IMR-90 (cell line): ENCODE measurements around the gene SLC2A14. TPM values are rescaled to one million over a fixed set of nuclear protein-coding genes. Genes with fewer than 3 reads are reported as not detected.

ENCODE experiments used
- ATAC-seq: fragments of 200-7000 bp; cut with Tn5 transposase; 2 replicates; pipeline ENCODE4 v1.9.1; 2020; ENCODE audit warnings: low read depth, mild to moderate bottlenecking, moderate library complexity
- BruUV-seq: library from RNA; stranded (reverse); fragments of 400-500 nt; replicated peaks from 2 replicates; lab custom pipeline; 2021; lab: Mats Ljungman, UMichigan
- CTCF ChIA-PET: fragments of 300-600 bp; formaldehyde crosslinking; extraction: SDS; loops from one replicate; lab custom pipeline; 2021; ENCODE audit warnings: antibody characterized with exemption; lab: Yijun Ruan, JAX
- POLR2A ChIA-PET: fragments of 300-600 bp; sonication (Branson Sonifier 250); formaldehyde crosslinking; loops from one replicate; lab custom pipeline; 2022; ENCODE audit warnings: antibody characterized with exemption; ENCODE audit not compliant: unreplicated experiment; lab: Charles Lee
- DNase-seq: peaks from one replicate; pipeline ENCODE4 v3.0.0; 2013
- H2AFZ ChIP-seq: replicated peaks from 2 replicates; pipeline ENCODE3; 2013; ENCODE audit warnings: low read length, mild to moderate bottlenecking; ENCODE audit not compliant: poor library complexity
- H2AK5ac ChIP-seq: 2 replicates; pipeline ENCODE4 v1.6.1; 2013; ENCODE audit warnings: low read depth, low read length, inconsistent platforms
- H2AK9ac ChIP-seq: replicated peaks from 2 replicates; pipeline ENCODE3; 2013; ENCODE audit warnings: mild to moderate bottlenecking, low read depth, low read length, moderate library complexity; ENCODE audit not compliant: poor library complexity
- H2BK120ac ChIP-seq: 2 replicates; pipeline ENCODE4 v1.6.1; 2013; ENCODE audit warnings: low read depth, low read length, inconsistent platforms
- H2BK15ac ChIP-seq: 3 replicates; pipeline ENCODE4 v1.6.1; 2013; ENCODE audit warnings: low read depth, low read length, inconsistent platforms
- H2BK20ac ChIP-seq: 2 replicates; pipeline ENCODE4 v1.6.1; 2013; ENCODE audit warnings: low read depth, mild to moderate bottlenecking, inconsistent platforms, low read length, moderate library complexity
- H2BK5ac ChIP-seq: 2 replicates; pipeline ENCODE4 v1.6.1; 2013; ENCODE audit warnings: mild to moderate bottlenecking, low read depth, low read length, inconsistent platforms; ENCODE audit not compliant: poor library complexity, severe bottlenecking
- H3K14ac ChIP-seq: replicated peaks from 2 replicates; pipeline ENCODE4 v1.6.1; 2013; ENCODE audit warnings: low read depth, low read length, inconsistent platforms
- H3K18ac ChIP-seq: 2 replicates; pipeline ENCODE4 v1.6.1; 2013; ENCODE audit warnings: low read depth, low read length, control low read depth
- H3K23ac ChIP-seq: 2 replicates; pipeline ENCODE4 v1.6.1; 2013; ENCODE audit warnings: low read depth, low read length, inconsistent platforms
- H3K27ac ChIP-seq: 2 replicates; pipeline ENCODE4 v1.5.1; 2013; ENCODE audit warnings: mild to moderate bottlenecking, control low read depth, low read length; ENCODE audit not compliant: insufficient read depth
- H3K27me3 ChIP-seq: 2 replicates; pipeline ENCODE4 v1.6.1; 2013; ENCODE audit warnings: low read length; ENCODE audit not compliant: control insufficient read depth, insufficient read depth
- H3K36me3 ChIP-seq: 2 replicates; pipeline ENCODE4 v1.6.1; 2013; ENCODE audit warnings: low read length, mixed read lengths; ENCODE audit not compliant: control insufficient read depth, insufficient read depth
- H3K4ac ChIP-seq: 2 replicates; pipeline ENCODE4 v1.6.1; 2013; ENCODE audit warnings: low read depth, low read length, inconsistent platforms
- H3K4me1 ChIP-seq: 2 replicates; pipeline ENCODE4 v1.6.1; 2013; ENCODE audit warnings: low read length, mixed read lengths; ENCODE audit not compliant: control insufficient read depth, insufficient read depth
- H3K4me2 ChIP-seq: 2 replicates; pipeline ENCODE4 v1.6.1; 2013; ENCODE audit warnings: low read depth, mild to moderate bottlenecking, control low read depth, low read length, moderate library complexity
- H3K4me3 ChIP-seq: 2 replicates; pipeline ENCODE4 v1.5.1; 2013; ENCODE audit warnings: low read depth, mild to moderate bottlenecking, control low read depth, low read length, moderate library complexity; ENCODE audit not compliant: insufficient read depth
- H3K56ac ChIP-seq: 2 replicates; pipeline ENCODE4 v1.6.1; 2013; ENCODE audit warnings: low read length, inconsistent platforms; ENCODE audit not compliant: insufficient read depth; ENCODE audit errors: extremely low read depth
- H3K79me1 ChIP-seq, 2 experiments: 2 replicates each; pipeline ENCODE4 v1.6.1; 2013; ENCODE audit warnings: low read length in 2 of 2, inconsistent platforms in 1 of 2, low read depth in 1 of 2
- H3K9ac ChIP-seq: 2 replicates; pipeline ENCODE4 v1.6.1; 2013; ENCODE audit warnings: low read depth, low read length, control low read depth
- H3K9me1 ChIP-seq: 2 replicates; pipeline ENCODE4 v1.6.1; 2013; ENCODE audit warnings: low read length, inconsistent platforms; ENCODE audit not compliant: insufficient read depth
- H3K9me3 ChIP-seq: 2 replicates; pipeline ENCODE4 v1.6.1; 2013; ENCODE audit warnings: low read length; ENCODE audit not compliant: control insufficient read depth, insufficient read depth
- H4K20me1 ChIP-seq: 2 replicates; pipeline ENCODE4 v1.6.1; 2013; ENCODE audit warnings: low read length, inconsistent platforms; ENCODE audit not compliant: insufficient read depth
- H4K5ac ChIP-seq: 2 replicates; pipeline ENCODE4 v1.6.1; 2013; ENCODE audit warnings: mild to moderate bottlenecking, low read depth, low read length, control low read depth
- H4K8ac ChIP-seq, 2 experiments: 2 replicates each; pipeline ENCODE4 v1.6.1; 2013; ENCODE audit warnings: low read depth in 2 of 2, low read length in 2 of 2, control low read depth in 1 of 2, inconsistent platforms in 1 of 2
- H4K91ac ChIP-seq: 2 replicates; pipeline ENCODE4 v1.6.1; 2013; ENCODE audit warnings: low read depth, low read length, inconsistent platforms; ENCODE audit not compliant: insufficient read depth
- MAFK ChIP-seq: IDR thresholded peaks from 2 replicates; pipeline ENCODE4 v1.6.1; 2012; ENCODE audit warnings: low read depth, low read length, improper control_type of control experiment
- POLR2A ChIP-seq: IDR thresholded peaks from 2 replicates; pipeline ENCODE4 v1.6.1; 2012; ENCODE audit warnings: mild to moderate bottlenecking, low read depth, low read length
- RCOR1 ChIP-seq: IDR thresholded peaks from 2 replicates; pipeline ENCODE4 v1.6.1; 2012; ENCODE audit warnings: mild to moderate bottlenecking, low read length, improper control_type of control experiment; ENCODE audit not compliant: insufficient replicate concordance
- whole genome bisulfite sequencing, 2 experiments: methylation state at CpG; one replicate each; pipeline versions ENCODE4 v1.1.5 to v1.1.7; 2013; ENCODE audit warnings: missing lambda C conversion rate in 2 of 2; ENCODE audit not compliant: insufficient read length in 1 of 2; ENCODE audit errors: extremely low coverage in 2 of 2; 5-methylcytosine and 5-hydroxymethylcytosine counted together
- dilution Hi-C: fragments of 300-500 bp; cut with HindIII; formaldehyde crosslinking; loops from one replicate; pipeline ENCODE4 v1.14.3; 2018; ENCODE audit warnings: low sequenced_read_pairs; ENCODE audit not compliant: unreplicated experiment
- in situ Hi-C: fragments of 300-500 bp; cut with MboI; formaldehyde crosslinking; loops from 3 replicates; pipeline ENCODE4 v1.14.3; 2019; ENCODE audit warnings: low sequenced_read_pairs, inconsistent platforms, mixed read lengths
- intact Hi-C: fragments of 100-400 bp; cut with micrococcal nuclease; formaldehyde crosslinking; loops from 2 replicates; pipeline ENCODE4 v1.10.0; 2022
- microRNA-seq, 2 experiments: library from miRNA; stranded (forward) in 1 of 2; unstranded in 1 of 2; fragments of 10-50 nt in 1 of 2; fragments of <30 nt in 1 of 2; gene quantifications in 1 of 2; microRNA quantifications in 1 of 2; one replicate each; pipeline versions ENCODE3 to v1.1.0; 2013 to 2020; ENCODE audit not compliant: insufficient read depth in 1 of 2, insufficient read length in 1 of 2, unreplicated experiment in 1 of 2
- polyA plus RNA-seq, 3 experiments: library from polyadenylated mRNA; depleted of rRNA; stranded (reverse); fragments of >200 nt; gene quantifications; 2 replicates each; pipeline ENCODE4 v1.2.3, GENCODE V29; 2012; ENCODE audit warnings: low replicate concordance in 1 of 3
- small RNA-seq, 5 experiments: library from RNA; depleted of rRNA; stranded (forward); fragments of <200 nt; gene quantifications; one replicate each; pipeline ENCODE3, GENCODE V24; 2012
- total RNA-seq: library from RNA; depleted of rRNA; stranded (reverse); fragments of >200 nt; gene quantifications from 2 replicates; pipeline ENCODE4 v1.2.3, GENCODE V29; 2012; rRNA removed

The SLC2A14 gene
- total and polyA plus RNA-seq, 2 of the 4 experiments (the other 2 are of a cell fraction) = 0.05 TPM; not detected in 1

GRCh38 chr12:7769999-7770398 lies 102.7 kb downstream of the SLC2A14 start:
- Histone ChIP-seq H3K4me3 (no peak overlapping the region), H3K18ac (no peak overlapping the region), H2BK120ac (no peak overlapping the region), H2BK15ac (no peak overlapping the region), H2BK5ac (no peak overlapping the region), H2AFZ (no peak overlapping the region), H3K4me1 (no peaks in the 10 kb centered on the region), H4K91ac (no peak overlapping the region), H3K9ac (no peak overlapping the region), H3K14ac (no peak overlapping the region), H2AK9ac (no peak overlapping the region), H3K9me1 (no peaks in the 10 kb centered on the region), H3K23ac (no peak overlapping the region), H2BK20ac (no peak overlapping the region), H4K5ac (no peak overlapping the region), H3K36me3 (no peaks in the 10 kb centered on the region), H3K9me3 (peaks cover 3% of the 10 kb centered on the region; the same call in 1 of the 2 replicates), H4K8ac (no peak overlapping the region), H3K27me3 (no peaks in the 10 kb centered on the region), H3K27ac (no peak overlapping the region), H3K79me1 (no peaks in the 10 kb centered on the region), H3K4me2 (no peak overlapping the region), H4K20me1 (no peaks in the 10 kb centered on the region), H3K56ac (no peak overlapping the region), H2AK5ac (no peak overlapping the region), H3K4ac (no peak overlapping the region)
- ChIA-PET CTCF (no interaction called here), POLR2A (no interaction called here)
- DNase-seq (no peak), ATAC-seq (no peak)
- BruUV-seq = no TSS peak
- TF ChIP-seq MAFK = peak; percentile 59
- no peak for TF ChIP-seq POLR2A
- TF ChIP-seq RCOR1 = no peak
- in situ Hi-C loops = no loop called here
- no CpG with 5 or more reads among the region's 3 CpGs for WGBS, 2 experiments
- intact Hi-C loops = no loop called here
- dilution Hi-C loops = no loop called here

Small RNA genes within 50 kb of the gene (microRNA-seq; reads per million reads assigned to microRNA genes)
- not detected for gene RF00019 (ENCODE audit: insufficient read depth, insufficient read length)

Small RNA genes within 50 kb of the gene (small RNA-seq; reads per million reads assigned to genes)
- 0 reads per million in 5 experiments for gene RF00019

Other genes starting within 250 kb of the SLC2A14 start
- not detected in 2 replicates for gene APOBEC1, start 207.0 kb downstream of the SLC2A14 start, total RNA-seq
- gene APOBEC1, start 207.0 kb downstream of the SLC2A14 start, polyA plus RNA-seq (2012; rRNA removed) = not detected in 2 replicates
- not detected in 2 replicates for gene GDF3, start 177.1 kb downstream of the SLC2A14 start, total RNA-seq
- gene GDF3, start 177.1 kb downstream of the SLC2A14 start, polyA plus RNA-seq (2012; rRNA removed) = not detected in 2 replicates
- gene DPPA3, start 161.5 kb downstream of the SLC2A14 start, total RNA-seq = not detected in 2 replicates
- not detected in 2 replicates for gene DPPA3, start 161.5 kb downstream of the SLC2A14 start, polyA plus RNA-seq (2012; rRNA removed)
- not detected in 2 replicates for gene CLEC4C, start 125.5 kb downstream of the SLC2A14 start, total RNA-seq
- gene CLEC4C, start 125.5 kb downstream of the SLC2A14 start, polyA plus RNA-seq (2012; rRNA removed) = not detected in 2 replicates
- not detected in 2 replicates for gene NANOGNB, start 107.7 kb downstream of the SLC2A14 start, total RNA-seq
- gene NANOGNB, start 107.7 kb downstream of the SLC2A14 start, polyA plus RNA-seq (2012; rRNA removed) = not detected in 2 replicates
- not detected in 2 replicates for gene NANOG, start 83.5 kb downstream of the SLC2A14 start, total RNA-seq
- gene NANOG, start 83.5 kb downstream of the SLC2A14 start, polyA plus RNA-seq (2012; rRNA removed) = not detected in 2 replicates
- gene SLC2A3, start 63.3 kb upstream of the SLC2A14 start, total RNA-seq = 54.8 and 113 TPM in 2 replicates
- gene SLC2A3, start 63.3 kb upstream of the SLC2A14 start, polyA plus RNA-seq (2012; rRNA removed) = 38.2 and 46.1 TPM in 2 replicates
- gene FOXJ2, start 159.8 kb upstream of the SLC2A14 start, total RNA-seq = 3.0 and 3.9 TPM in 2 replicates
- 8.4 and 8.5 TPM in 2 replicates for gene FOXJ2, start 159.8 kb upstream of the SLC2A14 start, polyA plus RNA-seq (2012; rRNA removed)
- gene C3AR1, start 193.4 kb upstream of the SLC2A14 start, total RNA-seq = 0.28 and 0.36 TPM in 2 replicates
- gene C3AR1, start 193.4 kb upstream of the SLC2A14 start, polyA plus RNA-seq (2012; rRNA removed) = 0.31 and 0.42 TPM in 2 replicates
- 37.3 and 44.2 TPM in 2 replicates for gene NECAP1, start 209.4 kb upstream of the SLC2A14 start, total RNA-seq
- 32.2 and 35.6 TPM in 2 replicates for gene NECAP1, start 209.4 kb upstream of the SLC2A14 start, polyA plus RNA-seq (2012; rRNA removed)